ENCODE measurements around the gene TTC19. TPM values are rescaled to one million over a fixed set of nuclear protein-coding genes. Genes with fewer than 3 reads are reported as not detected.

TTC19 gene
- total and polyA plus RNA-seq, 12 donors: 20.6 to 152 (median 50.5) TPM

GRCh38 chr17:15965528-15965927 lies 34.1 kb upstream of the TTC19 start:
- no peaks in the 10 kb centered on the region for H3K9me3 ChIP-seq (replicated peaks in 1 of 3)
- 81 to 87% (median 83%) methylated on average over 6 of the region's 6 CpGs for WGBS, 4 donors

GRCh38 chr17:15966183-15966878 lies 33.3 kb upstream of the TTC19 start:
- H3K4me1 ChIP-seq (replicated peaks in 1 of 2): no peaks in the 10 kb centered on the region
- no peak overlapping the region for H3K27ac ChIP-seq
- 60 to 72% (median 67%) methylated on average over 12 to 13 of the region's 13 CpGs for WGBS, 4 donors
- H3K27me3 ChIP-seq: no peaks in the 10 kb centered on the region
- TF ChIP-seq POLR2A (IDR thresholded peaks at IDR 0.05) (no peak), CTCF (IDR thresholded peaks at IDR 0.05) (no peak)
- peak in 1 of 7 donors; percentile 2 for DNase-seq
- no peaks in the 10 kb centered on the region for H3K9me3 ChIP-seq (replicated peaks in 1 of 3)
- no peaks in the 10 kb centered on the region for H3K36me3 ChIP-seq (replicated peaks in 1 of 2)
- no peak overlapping the region for H3K4me3 ChIP-seq
- intact Hi-C loops (cut with DNase I): no loop called here

More at GRCh38 chr17:15965528-15965927, 34.1 kb upstream of the TTC19 start:
- no peaks in the 10 kb centered on the region for H3K36me3 ChIP-seq (replicated peaks in 1 of 2)
- TF ChIP-seq CTCF (IDR thresholded peaks at IDR 0.05): no peak
- TF ChIP-seq POLR2A (IDR thresholded peaks at IDR 0.05): no peak
- H3K4me3 ChIP-seq: no peak overlapping the region
- H3K4me1 ChIP-seq (replicated peaks in 1 of 2): no peaks in the 10 kb centered on the region
- no peaks in the 10 kb centered on the region for H3K27me3 ChIP-seq
- intact Hi-C loops (cut with DNase I): no loop called here
- H3K27ac ChIP-seq: no peak overlapping the region
- no peak for DNase-seq

GRCh38 chr17:15966879-15967248 lies 32.8 kb upstream of the TTC19 start:
- Histone ChIP-seq H3K36me3 (replicated peaks in 1 of 2) (no peaks in the 10 kb centered on the region), H3K4me3 (no peak overlapping the region), H3K9me3 (replicated peaks in 1 of 3) (no peaks in the 10 kb centered on the region), H3K27me3 (no peaks in the 10 kb centered on the region), H3K27ac (no peak overlapping the region), H3K4me1 (replicated peaks in 1 of 2) (no peaks in the 10 kb centered on the region)
- intact Hi-C loops (cut with DNase I): no loop called here
- WGBS, 4 donors: 58 to 67% (median 60%) methylated on average over 11 of the region's 11 CpGs
- DNase-seq: peak in 1 of 7 donors; percentile 10
- no peak for TF ChIP-seq POLR2A (IDR thresholded peaks at IDR 0.05)
- no peak for TF ChIP-seq CTCF (IDR thresholded peaks at IDR 0.05)

- Histone ChIP-seq H3K9me3 (replicated peaks in 1 of 3) (no peaks in the 10 kb centered on the region), H3K4me1 (replicated peaks in 1 of 2) (no peaks in the 10 kb centered on the region), H3K36me3 (replicated peaks in 1 of 2) (no peaks in the 10 kb centered on the region), H3K27ac (no peak overlapping the region), H3K4me3 (no peak overlapping the region), H3K27me3 (no peaks in the 10 kb centered on the region)
- intact Hi-C loops (cut with DNase I): no loop called here
- peak in 1 of 7 donors; percentile 0 for DNase-seq
- 86 to 94% (median 88%) methylated on average over 11 of the region's 11 CpGs for WGBS, 4 donors
- TF ChIP-seq CTCF (IDR thresholded peaks at IDR 0.05): no peak
- TF ChIP-seq POLR2A (IDR thresholded peaks at IDR 0.05): no peak
These were observed 31.8 kb upstream of the TTC19 start for GRCh38 chr17:15967706-15968399.

Data from adrenal gland (tissue), 12 donors.